Measurements from ENCODE around the gene JUN. TPM values are rescaled to one million over a fixed set of nuclear protein-coding genes. Genes with fewer than 3 reads are reported as not detected.

JUN gene
- polyA plus RNA-seq, 1 donor from 2014 or later = 124 TPM

DNA sequence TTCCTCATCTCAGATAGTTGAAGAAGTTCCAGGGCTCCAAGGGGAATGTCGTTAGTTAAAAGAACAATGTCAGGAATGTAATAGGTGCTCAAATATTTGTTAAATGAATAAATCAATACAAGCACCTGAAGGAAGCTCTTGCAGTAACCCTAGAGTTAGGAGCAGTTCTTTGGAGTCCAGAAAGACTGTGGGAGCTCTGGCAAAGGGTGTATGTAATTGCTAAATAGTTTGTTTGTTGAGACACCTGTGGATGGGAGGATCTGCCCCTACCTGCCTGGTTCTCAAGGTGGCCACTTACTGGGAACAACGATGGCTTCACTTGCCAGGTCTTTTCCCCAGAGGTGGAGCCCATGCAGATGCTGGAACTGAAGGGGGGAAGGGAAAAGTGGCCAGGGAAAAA, 27.5 kb upstream of the JUN start:
- no peak for TF ChIP-seq EP300 (conservative IDR thresholded peaks at IDR 0.05; ENCODE audit: poor library complexity, severe bottlenecking)
- TF ChIP-seq, protein P1, sequence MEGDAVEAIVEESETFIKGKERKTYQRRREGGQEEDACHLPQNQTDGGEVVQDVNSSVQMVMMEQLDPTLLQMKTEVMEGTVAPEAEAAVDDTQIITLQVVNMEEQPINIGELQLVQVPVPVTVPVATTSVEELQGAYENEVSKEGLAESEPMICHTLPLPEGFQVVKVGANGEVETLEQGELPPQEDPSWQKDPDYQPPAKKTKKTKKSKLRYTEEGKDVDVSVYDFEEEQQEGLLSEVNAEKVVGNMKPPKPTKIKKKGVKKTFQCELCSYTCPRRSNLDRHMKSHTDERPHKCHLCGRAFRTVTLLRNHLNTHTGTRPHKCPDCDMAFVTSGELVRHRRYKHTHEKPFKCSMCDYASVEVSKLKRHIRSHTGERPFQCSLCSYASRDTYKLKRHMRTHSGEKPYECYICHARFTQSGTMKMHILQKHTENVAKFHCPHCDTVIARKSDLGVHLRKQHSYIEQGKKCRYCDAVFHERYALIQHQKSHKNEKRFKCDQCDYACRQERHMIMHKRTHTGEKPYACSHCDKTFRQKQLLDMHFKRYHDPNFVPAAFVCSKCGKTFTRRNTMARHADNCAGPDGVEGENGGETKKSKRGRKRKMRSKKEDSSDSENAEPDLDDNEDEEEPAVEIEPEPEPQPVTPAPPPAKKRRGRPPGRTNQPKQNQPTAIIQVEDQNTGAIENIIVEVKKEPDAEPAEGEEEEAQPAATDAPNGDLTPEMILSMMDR (IDR thresholded peaks at IDR 0.05; ENCODE audit: poor library complexity, severe bottlenecking) = no peak
- TF ChIP-seq SMC3 (conservative IDR thresholded peaks at IDR 0.05; ENCODE audit: poor library complexity) = no peak
- TF ChIP-seq MXI1 (conservative IDR thresholded peaks at IDR 0.05; ENCODE audit: poor library complexity, severe bottlenecking) = no peak
- no peak for TF ChIP-seq EZH2 (IDR thresholded peaks at IDR 0.05; ENCODE audit: borderline replicate concordance, insufficient read depth, low read length, poor library complexity, severe bottlenecking)
- TF ChIP-seq, protein P2, sequence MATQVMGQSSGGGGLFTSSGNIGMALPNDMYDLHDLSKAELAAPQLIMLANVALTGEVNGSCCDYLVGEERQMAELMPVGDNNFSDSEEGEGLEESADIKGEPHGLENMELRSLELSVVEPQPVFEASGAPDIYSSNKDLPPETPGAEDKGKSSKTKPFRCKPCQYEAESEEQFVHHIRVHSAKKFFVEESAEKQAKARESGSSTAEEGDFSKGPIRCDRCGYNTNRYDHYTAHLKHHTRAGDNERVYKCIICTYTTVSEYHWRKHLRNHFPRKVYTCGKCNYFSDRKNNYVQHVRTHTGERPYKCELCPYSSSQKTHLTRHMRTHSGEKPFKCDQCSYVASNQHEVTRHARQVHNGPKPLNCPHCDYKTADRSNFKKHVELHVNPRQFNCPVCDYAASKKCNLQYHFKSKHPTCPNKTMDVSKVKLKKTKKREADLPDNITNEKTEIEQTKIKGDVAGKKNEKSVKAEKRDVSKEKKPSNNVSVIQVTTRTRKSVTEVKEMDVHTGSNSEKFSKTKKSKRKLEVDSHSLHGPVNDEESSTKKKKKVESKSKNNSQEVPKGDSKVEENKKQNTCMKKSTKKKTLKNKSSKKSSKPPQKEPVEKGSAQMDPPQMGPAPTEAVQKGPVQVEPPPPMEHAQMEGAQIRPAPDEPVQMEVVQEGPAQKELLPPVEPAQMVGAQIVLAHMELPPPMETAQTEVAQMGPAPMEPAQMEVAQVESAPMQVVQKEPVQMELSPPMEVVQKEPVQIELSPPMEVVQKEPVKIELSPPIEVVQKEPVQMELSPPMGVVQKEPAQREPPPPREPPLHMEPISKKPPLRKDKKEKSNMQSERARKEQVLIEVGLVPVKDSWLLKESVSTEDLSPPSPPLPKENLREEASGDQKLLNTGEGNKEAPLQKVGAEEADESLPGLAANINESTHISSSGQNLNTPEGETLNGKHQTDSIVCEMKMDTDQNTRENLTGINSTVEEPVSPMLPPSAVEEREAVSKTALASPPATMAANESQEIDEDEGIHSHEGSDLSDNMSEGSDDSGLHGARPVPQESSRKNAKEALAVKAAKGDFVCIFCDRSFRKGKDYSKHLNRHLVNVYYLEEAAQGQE (IDR thresholded peaks at IDR 0.05; ENCODE audit: borderline replicate concordance) = no peak
- H3K4me2 ChIP-seq (ENCODE audit: low read length) = no peak overlapping the region
- no peak overlapping the region for H2AFZ ChIP-seq (ENCODE audit: low read depth, low read length)
- H4K20me1 ChIP-seq (ENCODE audit: insufficient read depth) = no peaks in the 10 kb centered on the region
- no peaks in the 10 kb centered on the region for H3F3A ChIP-seq (ENCODE audit: insufficient read depth, low read length, poor library complexity, severe bottlenecking)
- no peaks in the 10 kb centered on the region for H3K9me2 ChIP-seq (ENCODE audit: insufficient read depth, low read length)
- H3K27me3 ChIP-seq (ENCODE audit: insufficient read depth, low read depth, low read length) = peaks cover 21% of the 10 kb centered on the region
- H3K79me2 ChIP-seq (replicated peaks; ENCODE audit: insufficient read depth, low read length) = no peaks in the 10 kb centered on the region
- H3K36me3 ChIP-seq (ENCODE audit: insufficient read depth, low read length) = no peaks in the 10 kb centered on the region
- H3K9me3 ChIP-seq (ENCODE audit: low read length) = no peaks in the 10 kb centered on the region
- H3K9ac ChIP-seq (ENCODE audit: low read length) = no peak overlapping the region
- no peak overlapping the region for H3K4me3 ChIP-seq (ENCODE audit: low read length)
- H3K27ac ChIP-seq (ENCODE audit: low read length) = no peak overlapping the region

DNA sequence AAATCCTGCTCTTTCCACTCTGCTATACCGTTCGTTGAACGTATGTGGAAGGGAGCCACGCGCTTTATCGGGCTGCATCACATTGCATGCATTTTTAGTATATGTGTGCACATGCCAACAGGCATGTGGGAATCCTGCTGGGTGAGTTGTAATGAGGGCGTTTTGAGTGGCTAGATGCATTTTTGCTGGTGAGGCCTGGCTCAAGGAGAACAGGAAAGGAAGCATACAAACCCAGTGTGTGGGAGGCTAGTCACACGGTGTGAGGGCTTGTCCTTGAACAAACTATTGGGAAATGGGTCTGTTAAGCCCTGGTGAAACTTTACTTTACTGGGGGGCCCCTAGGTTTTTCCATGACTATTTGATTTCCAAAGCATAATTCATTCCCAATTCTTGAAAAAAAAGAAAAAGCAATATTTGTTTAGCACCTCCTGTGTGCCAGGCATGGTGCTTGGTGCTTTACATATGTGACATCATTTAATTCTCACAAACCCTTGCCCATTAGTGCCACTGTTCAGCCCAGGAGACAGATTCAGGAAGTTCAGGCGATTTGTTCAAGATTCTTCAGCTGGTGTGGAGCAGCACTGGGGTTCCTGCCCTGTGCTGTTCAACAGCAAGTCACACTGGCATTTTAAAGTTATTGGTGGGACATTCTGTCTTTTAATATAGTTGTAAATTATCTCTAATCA, 25.6 kb upstream of the JUN start:
- Histone ChIP-seq H2AFZ (ENCODE audit: low read depth, low read length) (no peak overlapping the region), H4K20me1 (ENCODE audit: insufficient read depth) (no peaks in the 10 kb centered on the region), H3K9me3 (ENCODE audit: low read length) (no peaks in the 10 kb centered on the region), H3K9ac (ENCODE audit: low read length) (no peak overlapping the region), H3F3A (ENCODE audit: insufficient read depth, low read length, poor library complexity, severe bottlenecking) (no peaks in the 10 kb centered on the region), H3K4me2 (ENCODE audit: low read length) (no peak overlapping the region), H3K4me3 (ENCODE audit: low read length) (no peak overlapping the region), H3K79me2 (replicated peaks; ENCODE audit: insufficient read depth, low read length) (no peaks in the 10 kb centered on the region), H3K27me3 (ENCODE audit: insufficient read depth, low read depth, low read length) (peaks cover 2% of the 10 kb centered on the region), H3K36me3 (ENCODE audit: insufficient read depth, low read length) (no peaks in the 10 kb centered on the region), H3K9me2 (ENCODE audit: insufficient read depth, low read length) (no peaks in the 10 kb centered on the region), H3K27ac (ENCODE audit: low read length) (no peak overlapping the region)
- no peak for TF ChIP-seq MXI1 (conservative IDR thresholded peaks at IDR 0.05; ENCODE audit: poor library complexity, severe bottlenecking)
- TF ChIP-seq, protein P1 (IDR thresholded peaks at IDR 0.05; ENCODE audit: poor library complexity, severe bottlenecking) = no peak
- no peak for TF ChIP-seq SMC3 (conservative IDR thresholded peaks at IDR 0.05; ENCODE audit: poor library complexity)
- no peak for TF ChIP-seq EZH2 (IDR thresholded peaks at IDR 0.05; ENCODE audit: borderline replicate concordance, insufficient read depth, low read length, poor library complexity, severe bottlenecking)
- TF ChIP-seq TAF1 (IDR thresholded peaks at IDR 0.05; ENCODE audit: low read depth) = no peak
- TF ChIP-seq EP300 (conservative IDR thresholded peaks at IDR 0.05; ENCODE audit: poor library complexity, severe bottlenecking) = no peak
- TF ChIP-seq, protein P2 (IDR thresholded peaks at IDR 0.05; ENCODE audit: borderline replicate concordance) = no peak
- no peak for TF ChIP-seq RAD21 (conservative IDR thresholded peaks at IDR 0.05)
- TF ChIP-seq POLR2AphosphoS5 (IDR thresholded peaks at IDR 0.05) = no peak

Measured in neural cell (in vitro differentiated cells).